Stimulated activated CD4-positive, alpha-beta T cell treated with anti-CD3 and anti-CD28 coated beads, Interleukin-15, amount 100 ng/mL, for 48 hours (primary cell): ENCODE results near the gene MYO1E.
"Not testable (repeated sequence)": the region's sequence is repeated elsewhere in the genome, so short reads cannot be mapped to it uniquely, and the experiment has no call there.

Experiments
- DNase-seq, 2 donors: peaks; one replicate each; pipeline ENCODE4 v3.0.0-alpha.2; 2020; ENCODE audit warnings: low read depth in 2 of 2

MYO1E gene

DNA sequence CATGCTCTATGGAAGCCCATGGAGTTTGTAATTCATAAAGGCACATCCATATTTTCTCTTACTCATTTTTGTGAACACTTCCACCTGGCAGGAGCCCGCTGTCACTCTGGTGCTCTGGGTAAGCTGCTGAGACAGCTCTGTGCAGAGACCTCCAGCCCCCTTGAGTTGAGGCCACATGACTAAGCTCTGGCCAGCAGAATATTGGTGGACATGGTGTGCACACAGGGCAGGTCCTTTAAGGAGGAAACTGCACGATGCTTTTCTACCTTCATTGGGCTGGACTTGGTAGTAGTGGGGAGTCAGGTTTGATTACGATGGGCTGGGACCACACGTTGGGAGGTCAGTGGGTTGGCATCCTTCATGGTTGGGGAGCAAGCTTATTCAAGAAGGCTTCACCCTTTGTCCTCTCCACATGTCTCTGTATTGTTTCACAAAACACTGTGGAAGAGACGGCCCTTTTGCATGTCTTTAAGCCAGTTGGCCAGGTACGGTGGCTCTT, 238.7 kb downstream of the MYO1E start:
- no peak for DNase-seq

DNA sequence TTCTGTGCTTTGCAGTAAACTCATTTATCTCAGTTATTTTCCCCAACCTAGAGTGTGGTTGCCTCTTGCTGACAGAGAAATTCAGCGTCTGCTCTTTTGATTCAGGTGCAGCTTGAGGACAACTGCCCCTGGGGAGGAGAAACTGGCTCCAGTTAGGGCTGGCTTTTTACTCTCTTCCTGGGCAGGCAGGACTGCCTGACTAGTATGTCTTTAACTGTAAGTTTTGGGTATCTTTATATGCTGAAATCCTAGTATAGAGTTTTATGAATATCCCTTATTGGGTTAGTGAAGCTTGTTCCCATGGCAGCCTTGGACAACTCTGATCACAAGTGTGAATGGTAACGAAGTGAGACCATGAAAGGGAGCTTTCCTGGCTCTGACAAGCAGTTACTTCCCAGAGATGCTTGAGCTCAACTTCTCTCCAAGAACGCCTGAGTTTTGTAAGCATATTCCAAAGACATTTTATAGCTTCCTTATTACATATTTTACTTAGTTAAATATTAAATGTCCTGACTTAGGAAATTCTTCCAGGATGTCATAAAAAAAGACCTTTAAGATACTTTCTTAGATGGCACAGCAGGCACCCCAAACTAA, 240.6 kb downstream of the MYO1E start:
- DNase-seq = no peak

DNA sequence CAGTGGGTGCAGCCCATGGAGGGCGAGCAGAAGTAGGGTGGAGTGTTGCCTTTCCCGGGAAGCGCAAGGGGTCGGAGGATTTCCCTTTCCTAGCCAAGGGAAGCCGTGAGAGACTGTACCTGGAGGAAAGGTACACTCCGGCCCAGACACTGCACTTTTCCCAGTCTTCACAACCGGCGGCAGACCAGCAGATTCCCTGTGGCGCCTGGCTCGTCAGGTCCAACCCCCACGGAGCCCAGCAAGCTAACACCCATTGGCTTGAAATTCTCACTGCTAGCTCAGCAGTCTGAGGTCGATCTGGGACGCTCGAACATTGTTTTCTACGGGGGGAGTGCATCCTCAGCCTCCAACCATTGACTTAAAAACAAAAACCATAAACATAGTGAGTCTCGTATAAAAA, 241.2 kb downstream of the MYO1E start:
- DNase-seq = no peak

DNA sequence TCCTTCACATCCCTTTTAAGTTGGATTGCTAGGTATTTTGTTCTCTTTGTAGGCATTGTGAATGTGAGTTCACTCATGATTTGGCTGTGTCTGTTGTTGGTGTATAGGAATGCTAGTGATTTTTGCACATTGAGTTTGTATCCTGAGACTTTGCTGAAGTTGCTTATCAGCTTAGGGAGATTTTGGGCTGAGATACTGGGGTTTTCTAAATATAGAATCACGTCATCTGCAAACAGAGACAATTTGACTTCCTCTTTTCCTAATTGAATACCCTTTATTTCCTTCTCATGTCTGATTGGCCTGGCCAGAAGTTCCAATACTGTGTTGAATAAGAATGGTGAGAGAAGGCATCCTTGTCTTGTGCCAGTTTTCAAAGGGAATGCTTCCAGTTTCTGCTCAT, 245.4 kb downstream of the MYO1E start:
- not testable (repeated sequence) for DNase-seq

DNA sequence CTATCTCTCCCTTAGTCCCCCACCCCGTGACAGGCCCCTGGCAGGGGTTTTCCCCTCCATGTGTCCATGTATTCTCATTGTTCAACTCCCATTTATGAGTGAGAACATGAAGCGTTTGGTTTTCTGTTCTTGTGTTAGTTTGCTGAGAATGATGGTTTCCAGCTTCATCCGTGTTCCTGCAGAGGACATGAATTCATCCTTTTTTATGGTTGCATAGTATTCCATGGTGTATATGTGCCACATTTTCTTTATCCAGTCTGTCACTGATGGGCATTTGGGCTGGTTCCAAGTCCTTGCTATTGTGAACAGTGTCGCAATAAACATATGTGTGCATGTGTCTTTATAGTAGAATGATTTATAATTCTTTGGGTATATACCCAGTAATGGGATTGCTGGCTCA, 247.0 kb downstream of the MYO1E start:
- not testable (repeated sequence) for DNase-seq

DNA sequence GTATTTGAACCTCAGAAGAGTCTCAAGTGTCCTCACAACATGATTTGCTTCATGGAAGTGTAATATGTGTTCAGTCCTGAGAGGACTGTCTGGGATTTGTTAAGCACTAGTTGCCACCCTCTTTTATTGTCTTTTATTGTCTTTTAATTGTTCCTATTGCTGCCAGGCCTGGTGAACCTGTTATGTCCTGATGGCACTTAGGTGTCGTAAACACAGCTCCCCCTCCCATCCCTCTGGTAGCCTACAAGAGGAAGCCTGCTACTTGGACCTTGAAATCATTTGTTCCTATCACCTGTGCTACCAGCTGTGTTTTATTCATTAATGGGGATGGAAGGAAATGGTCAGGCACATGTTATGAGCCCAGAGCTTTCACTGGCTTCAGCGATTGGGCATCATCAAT, 248.4 kb downstream of the MYO1E start:
- no peak for DNase-seq

DNA sequence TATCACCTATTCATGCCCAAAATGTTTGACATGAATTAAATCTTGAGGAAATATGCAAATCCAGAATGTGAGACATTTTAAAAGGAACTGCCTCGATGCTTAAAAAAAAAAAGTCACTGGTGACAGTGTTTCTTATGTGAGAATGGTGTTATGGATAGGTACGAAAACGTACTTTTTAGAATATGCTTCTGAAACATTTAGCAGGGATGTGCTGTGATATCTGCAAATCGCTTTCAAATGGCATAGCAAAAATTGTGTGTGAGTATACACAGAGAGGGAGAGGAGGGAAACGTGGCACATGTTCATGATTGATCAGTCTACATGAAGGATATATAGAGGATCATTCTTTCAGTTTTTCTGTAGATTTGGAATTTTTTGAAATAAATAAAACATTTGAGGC, 251.7 kb downstream of the MYO1E start:
- no peak for DNase-seq

DNA sequence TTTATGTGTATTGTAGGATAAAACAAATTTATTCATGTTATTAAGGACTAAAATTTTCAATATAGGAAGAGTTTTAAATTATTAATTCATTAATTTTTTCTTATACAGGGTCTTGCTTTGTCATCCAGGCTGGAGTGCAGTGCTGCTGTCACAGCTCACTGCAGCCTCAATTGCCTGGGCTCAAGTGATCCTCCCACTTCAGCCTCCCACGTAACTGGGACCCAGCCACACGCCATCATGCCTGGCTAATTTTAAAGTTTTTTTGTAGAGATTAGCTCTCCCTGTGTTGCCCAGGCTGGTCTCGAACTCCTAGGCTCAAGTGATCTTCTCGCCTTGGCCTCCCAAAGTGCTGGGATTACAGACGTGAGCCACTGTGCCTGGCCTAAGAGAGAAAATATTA, 253.0 kb downstream of the MYO1E start:
- no peak for DNase-seq

DNA sequence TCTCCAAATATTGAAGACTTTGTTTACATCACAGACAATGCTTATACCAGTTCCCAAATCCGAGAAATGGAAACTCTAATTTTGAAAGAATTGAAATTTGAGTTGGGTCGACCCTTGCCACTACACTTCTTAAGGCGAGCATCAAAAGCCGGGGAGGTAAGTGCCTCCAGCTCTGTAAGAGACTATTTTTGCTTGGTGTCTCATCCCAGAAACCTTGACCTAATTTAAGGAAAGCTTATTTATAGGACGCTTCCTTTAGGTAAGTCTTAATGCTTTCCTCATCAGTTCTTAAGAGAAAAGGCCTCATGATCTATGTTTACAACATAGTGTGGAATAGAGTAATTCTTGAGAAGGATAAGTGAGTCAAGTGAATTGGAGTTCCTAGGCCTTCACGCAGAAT, 255.9 kb downstream of the MYO1E start:
- DNase-seq = no peak

DNA sequence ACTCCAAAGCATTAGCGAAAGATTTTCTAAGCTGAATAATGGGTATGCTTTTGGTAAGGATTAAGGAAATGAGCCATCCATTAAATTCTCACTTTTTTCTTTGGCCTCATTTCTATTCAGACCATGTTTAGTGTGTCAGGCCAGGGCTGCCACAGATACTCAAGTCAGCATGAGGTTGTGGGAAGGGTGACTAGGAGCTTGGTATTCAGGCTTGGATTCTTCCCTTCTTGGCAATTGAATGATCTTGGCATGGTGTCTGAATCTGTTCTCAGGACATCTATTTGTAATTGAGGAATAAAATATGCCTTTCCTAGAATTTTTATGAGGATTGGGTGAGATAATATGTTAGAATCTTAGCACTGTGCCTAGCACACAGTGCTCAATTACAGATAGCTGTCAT, 256.5 kb downstream of the MYO1E start:
- DNase-seq = no peak

DNA sequence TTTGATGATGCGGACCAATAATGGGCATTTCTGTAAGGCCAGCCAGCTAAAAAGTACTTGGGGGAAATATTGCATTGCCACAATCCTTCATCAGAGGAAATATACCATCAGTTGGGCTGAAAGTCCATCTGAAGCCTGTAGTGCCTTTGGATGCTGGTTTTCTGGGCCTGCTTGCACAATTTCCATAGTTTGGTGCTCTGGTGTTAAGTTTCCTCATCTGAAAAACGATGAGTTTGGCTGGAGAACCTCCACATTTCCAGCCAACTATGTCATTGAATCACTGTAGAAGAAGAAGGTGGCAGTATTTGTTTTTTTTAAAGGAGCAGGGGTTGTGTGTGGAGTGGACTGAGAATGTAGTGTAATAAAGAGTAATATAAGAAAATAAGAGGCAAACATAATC, 257.6 kb downstream of the MYO1E start:
- no peak for DNase-seq

DNA sequence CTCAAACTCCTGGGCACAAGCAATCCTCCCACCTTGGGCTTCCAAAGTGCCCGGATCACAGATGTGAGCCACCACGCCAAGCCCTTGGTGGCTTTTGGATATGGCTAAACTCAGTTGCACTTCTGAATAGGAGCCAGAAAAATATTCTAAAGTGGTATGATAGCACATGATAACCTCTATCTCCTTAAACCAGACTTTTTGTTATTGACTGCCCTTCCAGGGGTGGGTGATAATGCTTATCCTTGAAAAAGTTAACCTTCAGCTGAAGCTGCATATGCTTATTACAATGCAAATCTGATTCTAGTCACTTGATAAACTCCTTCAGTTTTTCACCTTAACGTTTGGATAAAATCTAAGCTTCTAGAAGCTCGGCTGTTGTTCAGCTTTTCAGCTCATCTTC, 261.4 kb downstream of the MYO1E start:
- DNase-seq = no peak

DNA sequence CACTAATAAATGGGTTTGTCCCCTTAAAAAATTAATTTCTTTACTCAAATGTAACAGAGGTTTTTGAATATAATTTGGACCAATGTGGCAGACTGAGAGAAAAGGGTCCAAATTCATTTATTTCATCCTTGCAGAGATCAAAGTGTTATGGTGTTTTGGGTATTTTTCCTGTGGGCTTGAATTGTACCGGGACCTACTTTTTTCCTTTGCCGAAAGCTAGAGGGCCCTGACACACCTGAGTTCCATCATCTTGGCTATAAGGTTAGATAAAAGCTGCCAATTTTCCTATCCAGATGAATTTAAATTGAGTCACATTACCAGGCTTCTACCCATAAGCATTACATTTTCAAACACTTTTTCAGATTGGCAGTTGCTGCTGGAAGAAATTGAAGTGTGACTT, 266.8 kb downstream of the MYO1E start:
- no peak for DNase-seq

DNA sequence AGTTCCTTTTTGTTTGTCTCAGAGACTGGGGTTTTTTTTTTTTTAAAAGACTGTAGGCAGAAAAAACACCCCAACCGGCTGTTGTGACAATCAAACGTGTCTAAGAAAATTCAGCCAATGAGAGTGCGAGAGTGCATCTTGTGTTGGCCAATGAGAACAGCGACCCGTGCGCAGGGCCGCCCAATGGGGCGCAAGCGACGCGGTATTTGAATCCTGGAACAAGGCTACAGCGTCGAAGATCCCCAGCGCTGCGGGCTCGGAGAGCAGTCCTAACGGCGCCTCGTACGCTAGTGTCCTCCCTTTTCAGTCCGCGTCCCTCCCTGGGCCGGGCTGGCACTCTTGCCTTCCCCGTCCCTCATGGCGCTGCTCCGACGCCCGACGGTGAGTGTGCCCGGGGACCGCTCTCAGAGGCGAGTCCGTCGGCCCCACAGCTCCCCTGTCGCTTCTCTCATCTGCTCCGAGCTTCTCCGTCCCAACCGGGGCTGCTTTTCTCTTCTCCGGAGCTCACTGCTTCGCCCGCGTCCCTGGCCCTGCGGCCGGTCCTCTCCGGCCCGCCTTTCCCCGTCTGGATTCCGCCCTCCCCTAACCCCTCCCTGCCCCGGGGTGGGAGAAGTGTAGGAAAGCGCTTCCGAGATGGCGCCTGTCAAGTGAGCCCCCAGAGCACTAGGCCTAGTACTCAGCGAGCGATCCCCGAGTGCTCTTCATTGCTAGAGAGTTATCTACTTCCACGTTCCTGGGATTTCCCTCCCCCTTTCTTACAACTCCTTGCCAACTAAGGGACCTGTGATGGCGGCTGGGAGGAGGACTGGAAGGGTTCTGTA, 267.5 kb downstream of the MYO1E start, which contains the start of gene CCNB2:
Gene CCNB2 (plus strand): TSS at position 235 of the 821 bp plus-strand sequence. CDS start 123 bp downstream, at position 358.
- DNase-seq = peak; percentile 76 to 77

DNA sequence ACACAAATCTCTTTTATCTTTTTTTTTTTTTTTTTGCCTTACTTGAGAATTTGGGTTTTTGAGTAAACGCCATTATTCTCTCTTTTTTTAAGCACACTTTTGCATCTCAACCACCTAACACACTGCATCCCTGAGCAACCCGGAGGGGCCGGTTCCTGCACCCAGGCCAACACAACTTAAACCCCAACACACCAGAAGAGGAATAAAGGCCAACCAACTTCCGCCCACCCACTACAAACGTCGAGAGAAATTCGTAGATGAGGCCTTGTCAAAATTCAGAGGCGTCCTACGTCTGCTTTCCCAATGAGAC, 268.1 kb downstream of the MYO1E start:
- no peak for DNase-seq

DNA sequence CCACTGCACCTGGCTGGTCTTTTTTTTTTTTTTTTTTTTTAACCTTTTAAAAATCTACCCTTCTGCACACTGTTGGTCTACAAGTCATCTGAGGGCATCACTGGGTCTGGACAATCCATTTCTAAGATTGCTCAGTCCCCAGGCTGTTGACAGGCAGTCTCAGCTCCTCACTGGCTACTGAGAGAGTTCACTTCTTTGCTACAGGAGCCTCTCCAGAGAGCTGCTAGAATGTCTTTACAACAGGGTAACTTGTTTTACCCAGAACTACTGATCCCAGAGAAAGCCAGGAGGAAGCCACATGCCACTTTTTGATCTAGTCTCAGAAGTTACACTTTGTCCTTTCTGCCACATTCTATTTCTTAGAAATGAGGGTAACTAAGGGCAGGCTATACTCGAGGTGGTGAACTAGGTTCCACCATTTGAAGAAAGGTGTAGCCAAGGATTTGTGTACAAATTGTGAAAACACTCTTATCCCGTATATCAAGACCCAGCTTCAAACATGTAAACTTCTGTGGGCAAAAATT, 273.4 kb downstream of the MYO1E start:
- DNase-seq = no peak

DNA sequence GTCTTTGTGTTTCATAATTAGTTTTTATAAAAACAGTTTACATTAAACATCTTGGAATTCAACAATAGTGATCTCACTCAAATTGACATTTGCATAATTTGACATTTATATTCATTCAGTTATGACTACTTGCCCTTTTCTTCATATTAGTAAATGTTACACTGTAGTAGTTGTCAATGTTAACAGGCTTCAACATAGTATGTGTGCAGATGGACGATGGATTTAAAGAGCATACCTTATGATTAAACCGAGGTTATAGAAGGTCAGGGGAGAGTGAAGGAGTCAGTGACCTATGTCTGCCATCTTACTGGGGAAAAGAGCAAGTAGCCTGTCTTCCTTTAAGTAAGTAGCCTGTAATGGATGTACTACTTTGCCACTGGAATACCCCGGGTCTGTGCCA, 276.2 kb downstream of the MYO1E start:
- DNase-seq = no peak

DNA sequence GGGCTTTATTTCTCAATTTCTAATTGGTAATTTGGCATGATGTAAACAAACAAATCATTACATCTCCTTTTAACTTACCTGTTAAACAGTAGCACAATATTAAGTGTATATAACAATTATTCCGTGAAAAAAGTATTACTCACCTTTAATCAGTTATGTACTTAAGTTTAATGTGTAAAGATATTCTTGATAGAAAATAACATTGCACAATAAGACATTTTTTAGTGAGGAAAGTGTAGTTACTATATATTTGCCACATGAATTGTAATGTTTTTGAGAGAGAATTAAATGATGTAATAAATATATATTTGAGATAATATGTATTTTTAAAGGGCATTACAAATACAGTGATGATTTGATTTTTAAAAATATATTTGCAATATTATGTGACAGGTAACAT, 278.6 kb downstream of the MYO1E start:
- DNase-seq = no peak

DNA sequence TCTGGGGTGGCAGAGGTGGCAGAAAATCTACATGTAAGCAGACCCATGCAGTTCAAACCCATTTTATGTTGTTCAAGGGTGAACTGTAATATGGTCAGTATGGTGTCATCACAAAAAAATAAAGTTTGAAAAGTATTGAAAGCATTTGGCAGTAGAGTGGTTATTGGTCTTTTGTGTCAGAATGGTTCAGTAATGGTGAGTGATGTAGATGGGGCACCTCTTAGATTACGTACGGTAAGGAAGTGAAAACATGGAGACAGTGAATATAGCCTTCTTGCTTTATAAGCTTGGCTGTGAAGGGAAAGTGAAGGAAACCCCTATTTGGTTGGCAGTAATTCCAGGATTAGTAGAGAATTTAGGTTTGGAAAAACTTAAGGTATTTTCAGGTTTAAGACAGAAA, 284.9 kb downstream of the MYO1E start:
- DNase-seq = no peak
